Stimulated activated CD4-positive, alpha-beta T cell treated with anti-CD3 and anti-CD28 coated beads, TNF-alpha, amount 100 ng/mL, for 1 hour (primary cell): Measurements from ENCODE around the gene SLC7A8.
"Not testable (repeated sequence)": the region's sequence is repeated elsewhere in the genome, so short reads cannot be mapped to it uniquely, and the experiment has no call there.

ENCODE experiments used
- DNase-seq, 3 donors: peaks; one replicate each; pipeline ENCODE4 v3.0.0-alpha.2; 2020; ENCODE audit warnings: low read depth in 3 of 3, low spot score in 1 of 3

The SLC7A8 gene

DNA sequence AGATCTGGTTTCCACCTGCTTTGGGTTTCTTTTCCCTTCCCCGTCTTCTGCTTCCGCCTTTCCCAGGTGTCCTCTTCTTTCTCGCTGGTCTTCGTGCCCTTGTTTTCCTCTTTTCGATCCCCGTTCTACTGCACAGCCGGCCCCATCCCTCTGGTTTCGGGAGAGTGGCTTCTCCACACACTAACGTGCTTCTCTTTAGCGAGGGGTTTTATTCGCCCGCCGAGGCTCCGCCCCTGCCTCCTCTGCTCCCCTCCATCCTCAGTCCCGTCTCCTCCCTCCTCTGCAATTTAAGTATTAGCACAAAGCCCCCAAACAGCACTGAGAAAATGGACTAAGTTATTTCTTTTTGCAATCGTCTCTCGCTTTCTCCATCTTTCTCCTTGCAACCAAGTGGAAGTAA, at the start of gene SLC7A8:
TSS of gene SLC7A8 (minus strand) at position 182 of the 400 bp plus-strand sequence. CDS start 746 bp downstream, outside the sequence.
- DNase-seq, result peak in 1 of 3 donors; percentile 9

DNA sequence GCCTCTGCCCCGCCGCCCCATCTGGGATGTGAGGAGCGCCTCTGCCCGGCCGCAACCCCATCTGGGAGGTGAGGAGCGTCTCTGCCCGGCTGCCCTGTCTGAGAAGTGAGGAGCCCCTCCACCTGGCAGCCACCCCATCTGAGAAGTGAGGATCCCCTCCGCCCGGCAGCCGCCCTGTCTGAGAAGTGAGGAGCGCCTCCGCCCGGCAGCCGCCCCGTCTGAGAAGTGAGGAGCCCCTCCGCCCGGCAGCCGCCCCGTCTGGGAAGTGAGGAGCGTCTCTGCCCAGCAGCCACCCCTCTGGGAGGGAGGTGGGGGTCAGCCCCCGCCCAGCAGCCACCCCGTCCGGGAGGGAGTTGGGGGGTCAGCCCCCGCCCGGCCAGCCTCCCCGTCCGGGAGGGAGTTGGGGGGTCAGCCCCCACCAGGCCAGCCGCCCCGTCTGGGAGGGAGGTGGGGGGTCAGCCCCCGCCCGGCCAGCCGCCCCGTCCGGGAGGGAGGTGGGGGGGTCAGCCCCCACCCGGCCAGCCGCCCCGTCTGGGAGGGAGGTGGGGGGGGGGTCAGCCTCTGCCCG, 48.9 kb upstream of the SLC7A8 start:
- DNase-seq, result not testable (repeated sequence)

DNA sequence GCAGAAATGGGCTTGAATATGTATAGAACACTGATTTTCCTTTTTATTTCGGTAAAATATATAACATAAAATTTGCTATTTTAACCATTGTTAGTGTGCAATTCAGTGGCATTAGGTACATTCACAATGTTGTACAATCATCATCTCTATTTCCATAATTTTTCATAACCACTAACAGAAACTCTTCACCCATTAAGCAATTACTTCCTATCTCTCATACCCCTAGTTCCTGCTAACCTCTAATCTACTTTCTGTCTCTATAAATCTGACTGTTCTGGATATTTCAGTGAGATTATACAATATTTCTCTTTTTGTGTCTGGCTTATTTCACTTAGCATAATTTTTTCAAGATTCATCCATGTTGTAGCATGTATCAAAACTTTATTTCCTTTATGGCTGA, 45.4 kb upstream of the SLC7A8 start:
- no peak for DNase-seq

GRCh38 chr14:23227566-23227965, 44.1 kb upstream of the SLC7A8 start:
- no peak for DNase-seq

DNA sequence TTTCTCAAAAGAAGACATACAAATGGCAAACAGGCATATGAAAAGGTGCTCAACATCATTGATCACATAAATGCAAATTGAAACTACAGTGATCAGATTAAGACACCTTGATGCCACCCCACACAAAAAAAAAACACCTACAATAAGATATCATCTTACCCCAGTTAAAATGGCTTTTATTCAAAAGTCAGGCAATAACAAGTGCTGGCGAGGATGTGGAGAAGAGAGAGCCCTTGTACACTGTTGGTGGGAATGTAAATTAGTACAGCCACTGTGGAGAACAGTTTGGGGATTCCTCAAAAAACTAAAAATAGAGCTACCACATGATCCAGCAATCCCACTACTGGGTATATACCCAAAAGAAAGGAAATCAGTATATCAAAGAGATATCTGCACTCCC, 41.5 kb upstream of the SLC7A8 start:
- not testable (repeated sequence) for DNase-seq

DNA sequence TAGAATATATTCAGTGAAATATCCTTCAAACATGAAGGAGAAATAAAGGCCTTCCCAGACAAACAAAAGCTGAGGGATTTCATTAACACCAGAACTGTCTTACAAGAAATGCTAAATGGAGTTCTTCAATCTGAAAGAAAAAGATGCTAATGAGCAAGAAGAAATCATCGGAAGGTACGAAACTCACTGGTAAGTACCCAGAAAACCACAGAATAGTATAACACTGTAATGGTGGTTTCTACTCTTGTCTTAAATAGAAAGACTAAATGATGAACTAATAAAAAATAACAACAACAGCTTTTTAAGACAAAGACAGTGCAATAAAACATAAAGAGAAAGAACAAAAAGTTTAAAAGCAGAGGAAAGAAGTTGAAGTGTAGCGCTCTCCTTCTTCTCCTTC, 35.6 kb upstream of the SLC7A8 start:
- no peak for DNase-seq

- DNase-seq, result no peak
Observed at GRCh38 chr14:23217032-23218020, 33.9 kb upstream of the SLC7A8 start.

- no peak for DNase-seq
Observed at GRCh38 chr14:23215421-23215820, 32.0 kb upstream of the SLC7A8 start.

DNA sequence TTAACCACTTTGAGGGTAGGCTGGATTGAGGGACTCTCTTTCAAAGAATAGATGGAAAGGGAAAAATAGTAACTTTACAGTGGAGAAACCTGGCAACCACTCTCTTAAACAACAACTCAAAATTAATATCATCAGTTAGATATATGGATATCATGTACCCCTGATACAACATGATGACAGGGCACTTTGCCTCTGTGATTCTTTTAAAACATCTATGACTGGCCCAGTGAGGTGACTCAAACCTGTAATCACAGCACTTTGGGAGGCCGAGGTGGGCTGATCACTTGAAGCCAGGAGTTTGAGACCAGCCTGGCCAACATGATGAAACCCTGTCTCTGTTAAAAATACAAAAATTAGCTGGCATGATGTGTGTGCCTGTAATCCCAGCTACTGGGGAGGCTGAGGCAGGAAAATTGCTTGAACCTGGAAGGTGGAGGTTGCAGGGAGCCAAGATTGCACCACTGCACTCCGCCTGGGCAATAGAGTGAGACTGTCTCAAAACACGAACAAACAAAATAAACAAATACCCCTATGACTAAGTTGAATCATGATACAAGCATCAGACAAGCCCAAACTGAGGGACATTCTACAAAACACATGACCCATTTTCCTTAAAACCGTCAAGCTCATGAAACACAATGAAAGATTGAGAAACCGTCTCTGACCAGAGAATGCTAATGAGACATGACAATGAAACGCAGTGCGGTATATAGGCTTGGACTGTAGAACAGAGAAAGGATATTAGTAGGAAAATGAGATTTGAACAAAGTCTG, 26.4 kb upstream of the SLC7A8 start:
- DNase-seq, result no peak

GRCh38 chr14:23208324-23208723, 24.9 kb upstream of the SLC7A8 start:
- DNase-seq, result no peak

- no peak for DNase-seq
Observed at GRCh38 chr14:23207146-23207540, 23.7 kb upstream of the SLC7A8 start.

DNA sequence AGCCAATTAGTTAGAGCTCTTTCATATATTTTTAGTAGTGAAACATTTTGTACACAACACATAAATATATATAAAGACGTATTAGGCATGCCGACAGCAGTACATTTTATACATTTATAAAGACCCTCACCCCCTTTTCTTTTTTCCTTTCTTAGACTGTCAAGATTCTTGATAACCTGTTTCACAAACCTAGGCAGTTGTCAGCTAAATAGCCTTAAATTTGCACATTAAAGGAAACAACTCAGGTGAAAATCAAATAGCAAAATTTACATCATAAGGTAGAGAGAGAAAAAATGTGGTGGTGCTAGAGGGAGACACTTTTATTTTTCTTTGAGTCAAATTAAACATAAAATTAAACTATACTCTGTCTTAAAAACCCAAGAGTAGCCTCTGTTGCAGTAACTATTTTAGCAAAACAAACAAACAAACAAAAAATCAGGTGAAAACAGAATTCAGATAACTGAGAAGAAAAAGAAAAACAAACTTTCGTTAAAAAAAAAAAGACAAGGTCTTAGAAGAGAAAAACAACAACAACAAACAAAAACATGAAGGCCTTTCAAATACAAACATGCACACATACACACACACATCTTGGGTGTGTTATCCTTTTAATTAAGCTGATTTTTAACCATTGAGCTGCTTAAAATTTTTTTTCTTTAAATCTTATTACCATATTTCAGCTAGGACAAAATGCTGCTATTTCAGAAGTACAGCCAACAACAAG, 23.1 kb upstream of the SLC7A8 start:
- no peak for DNase-seq

DNA sequence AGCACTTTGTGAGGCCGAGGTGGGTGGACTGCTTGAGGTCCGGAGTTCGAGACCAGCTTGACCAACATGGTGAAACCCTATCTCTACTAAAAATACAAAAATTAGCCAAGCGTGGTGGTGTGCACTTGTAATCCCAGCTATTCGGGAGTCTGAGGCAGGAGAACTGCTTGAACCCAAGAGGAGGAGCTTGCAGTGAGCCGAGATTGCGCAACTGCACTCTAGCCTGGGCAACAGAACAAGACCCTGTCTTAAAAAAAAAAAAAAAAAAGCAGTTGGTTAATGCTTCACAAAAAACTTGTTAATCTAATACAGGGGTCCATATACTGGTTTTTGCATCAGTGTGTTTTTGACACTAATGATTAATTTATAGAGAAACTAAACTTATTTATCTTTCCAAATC, 18.5 kb upstream of the SLC7A8 start:
- DNase-seq, result no peak

DNA sequence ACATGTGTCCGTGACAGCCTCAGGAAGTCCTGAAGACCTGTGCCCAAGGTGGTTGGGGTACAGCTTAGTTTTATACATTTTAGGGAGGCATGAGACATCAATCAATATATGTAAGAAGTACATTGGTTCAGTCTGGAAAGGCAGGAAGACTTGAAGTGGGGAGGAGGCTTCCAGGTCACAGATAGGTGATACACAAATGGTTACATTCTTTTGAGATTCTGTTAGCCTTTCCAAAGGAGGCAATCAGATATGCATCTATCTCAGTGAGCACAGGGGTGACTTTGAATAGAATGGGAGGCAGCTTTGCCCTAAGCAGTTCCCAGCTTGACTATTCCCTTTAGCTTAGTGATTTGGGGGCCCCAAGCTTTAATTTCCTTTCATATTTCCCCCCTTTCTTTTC, 15.7 kb upstream of the SLC7A8 start:
- DNase-seq, result not testable (repeated sequence)

DNA sequence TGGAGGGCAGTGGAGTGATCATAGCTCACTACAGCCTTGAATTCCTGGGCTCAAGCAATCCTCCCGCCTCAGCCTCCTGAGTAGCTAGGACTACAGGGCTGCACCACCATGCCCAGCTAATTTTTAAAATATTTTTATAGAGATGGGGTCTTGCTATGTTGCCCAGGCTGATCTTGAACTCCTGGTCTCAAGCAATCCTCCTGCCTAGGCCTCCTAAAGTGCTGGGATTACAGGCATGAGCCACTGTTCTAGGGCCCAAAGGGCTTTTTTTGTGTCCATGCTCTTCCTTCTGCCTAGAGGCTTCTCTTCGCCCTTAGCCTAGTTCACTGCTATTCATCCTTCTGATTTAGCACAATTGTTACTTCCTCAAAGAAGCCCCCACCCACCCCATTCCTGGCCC, 13.0 kb upstream of the SLC7A8 start:
- DNase-seq, result not testable (repeated sequence)

- no peak for DNase-seq
Observed at GRCh38 chr14:23195552-23196101, 12.2 kb upstream of the SLC7A8 start.

- no peak for DNase-seq
Observed at GRCh38 chr14:23193432-23193831, 10.0 kb upstream of the SLC7A8 start.

GRCh38 chr14:23187925-23188324, 4.5 kb upstream of the SLC7A8 start:
- DNase-seq, result no peak

GRCh38 chr14:23186913-23187654, 3.6 kb upstream of the SLC7A8 start:
- no peak for DNase-seq

DNA sequence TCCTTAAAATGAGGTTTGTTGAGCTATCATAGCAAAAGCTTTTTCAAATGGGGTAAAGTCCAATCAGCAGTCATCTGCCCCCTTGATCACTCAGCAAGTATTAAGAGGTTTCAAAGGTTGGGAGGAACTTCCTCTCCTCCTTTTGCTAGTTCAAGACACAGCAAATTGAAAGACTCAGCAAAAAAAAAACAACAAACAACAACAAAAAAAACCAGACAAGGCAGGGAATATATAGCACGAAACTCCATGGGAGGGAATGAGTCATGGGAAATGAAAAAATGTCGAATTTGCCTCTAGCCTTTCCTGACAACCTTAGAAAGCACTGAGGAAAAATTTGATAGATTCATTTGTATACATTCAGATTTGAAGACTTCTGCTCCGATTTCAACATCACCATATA, 1.6 kb upstream of the SLC7A8 start:
- no peak for DNase-seq
